ENCODE measurements around the gene FAM50A.

- TF ChIP-seq POLR2AphosphoS5 (IDR thresholded peaks at IDR 0.05; ENCODE audit: low read depth, low read length) (no peak), POLR2A (IDR thresholded peaks at IDR 0.05; ENCODE audit: low read depth, low read length) (peak; percentile 63; the same call in 1 of the 2 replicates)
These were observed 35.0 kb downstream of the FAM50A start, which contains the start of gene LAGE3 for GRCh38 chrX:154478728-154479622.
